H9 (cell line): Measurements from ENCODE around the gene RUBCN. TPM values are rescaled to one million over a fixed set of nuclear protein-coding genes. Genes with fewer than 3 reads are reported as not detected.

Experiments
- DNase-seq: peaks from one replicate; pipeline ENCODE4 v3.0.0-alpha.2; 2017
- H2AFZ ChIP-seq: one replicate; pipeline ENCODE4 v1.6.1; 2013; ENCODE audit warnings: mild to moderate bottlenecking, low read length, control low read depth, moderate library complexity
- H2AK5ac ChIP-seq: 2 replicates; pipeline ENCODE4 v1.6.1; 2013; ENCODE audit warnings: low read length, control low read depth, mixed read lengths; ENCODE audit not compliant: insufficient read length
- H2BK120ac ChIP-seq: one replicate; pipeline ENCODE4 v1.6.1; 2013; ENCODE audit warnings: low read depth, mild to moderate bottlenecking, low read length, control low read depth, inconsistent platforms; ENCODE audit not compliant: poor library complexity, severe bottlenecking
- H2BK12ac ChIP-seq: 2 replicates; pipeline ENCODE4 v1.6.1; 2013; ENCODE audit warnings: low read length, control low read depth, mixed read lengths, low read depth; ENCODE audit not compliant: insufficient read length
- H2BK15ac ChIP-seq: 2 replicates; pipeline ENCODE4 v1.6.1; 2013; ENCODE audit warnings: low read depth, low read length, control low read depth
- H2BK20ac ChIP-seq: one replicate; pipeline ENCODE4 v1.6.1; 2013; ENCODE audit warnings: low read depth, mild to moderate bottlenecking, low read length, control low read depth, inconsistent platforms; ENCODE audit not compliant: poor library complexity, severe bottlenecking
- H2BK5ac ChIP-seq: 2 replicates; pipeline ENCODE4 v1.6.1; 2013; ENCODE audit warnings: low read length, control low read depth, mixed read lengths; ENCODE audit not compliant: insufficient read length
- H3K14ac ChIP-seq: 2 replicates; pipeline ENCODE4 v1.6.1; 2013; ENCODE audit warnings: low read length, control low read depth; ENCODE audit not compliant: insufficient read depth
- H3K18ac ChIP-seq: 2 replicates; pipeline ENCODE4 v1.6.1; 2013; ENCODE audit warnings: low read depth, mild to moderate bottlenecking, mixed read lengths, low read length, control low read depth; ENCODE audit not compliant: insufficient read length
- H3K23ac ChIP-seq: 2 replicates; pipeline ENCODE4 v1.6.1; 2013; ENCODE audit warnings: low read length, control low read depth, mixed read lengths, low read depth; ENCODE audit not compliant: insufficient read length
- H3K23me2 ChIP-seq: 2 replicates; pipeline ENCODE4 v1.6.1; 2013; ENCODE audit warnings: low read depth, mild to moderate bottlenecking, mixed read lengths, low read length, control low read depth; ENCODE audit not compliant: insufficient read length, poor library complexity, severe bottlenecking
- H3K27ac ChIP-seq: 2 replicates; pipeline ENCODE4 v1.5.1; 2013; ENCODE audit warnings: low read length, control low read depth, mixed read lengths, low read depth; ENCODE audit not compliant: insufficient read length
- H3K27me3 ChIP-seq: 2 replicates; pipeline ENCODE4 v1.6.1; 2013; ENCODE audit warnings: low read length, control low read depth, inconsistent platforms; ENCODE audit not compliant: insufficient read depth
- H3K4ac ChIP-seq: 2 replicates; pipeline ENCODE4 v1.6.1; 2013; ENCODE audit warnings: low read depth, mild to moderate bottlenecking, control low read depth, inconsistent platforms, low read length, moderate library complexity
- H3K4me1 ChIP-seq: 2 replicates; pipeline ENCODE4 v1.6.1; 2013; ENCODE audit warnings: low read length, control low read depth, inconsistent platforms; ENCODE audit not compliant: insufficient read depth
- H3K4me2 ChIP-seq: 2 replicates; pipeline ENCODE4 v1.6.1; 2013; ENCODE audit warnings: low read length, control low read depth, mixed read lengths; ENCODE audit not compliant: insufficient read length, insufficient read depth
- H3K56ac ChIP-seq: 2 replicates; pipeline ENCODE4 v1.6.1; 2013; ENCODE audit warnings: low read depth, mild to moderate bottlenecking, mixed read lengths, low read length, control low read depth; ENCODE audit not compliant: insufficient read length
- H3K79me1 ChIP-seq: 2 replicates; pipeline ENCODE4 v1.6.1; 2013; ENCODE audit warnings: low read depth, mild to moderate bottlenecking, moderate library complexity, low read length, control low read depth, inconsistent platforms; ENCODE audit not compliant: insufficient read depth, poor library complexity, severe bottlenecking
- H3K79me2 ChIP-seq: 2 replicates; pipeline ENCODE4 v1.6.1; 2013; ENCODE audit warnings: low read length, control low read depth, inconsistent platforms; ENCODE audit not compliant: insufficient read depth
- H3K9ac ChIP-seq: 2 replicates; pipeline ENCODE4 v1.6.1; 2013; ENCODE audit warnings: low read length, control low read depth, mixed read lengths; ENCODE audit not compliant: insufficient read length; ENCODE audit errors: extremely low read depth
- H3K9me3 ChIP-seq: one replicate; pipeline ENCODE4 v1.6.1; 2013; ENCODE audit warnings: low read depth, low read length, inconsistent platforms; ENCODE audit not compliant: control insufficient read depth
- H3T11ph ChIP-seq: one replicate; pipeline ENCODE4 v1.6.1; 2013; ENCODE audit warnings: mild to moderate bottlenecking, low read length, control low read depth, inconsistent platforms
- H4K20me1 ChIP-seq: one replicate; pipeline ENCODE4 v1.6.1; 2013; ENCODE audit not compliant: control insufficient read depth, insufficient read length, insufficient read depth
- H4K5ac ChIP-seq: 2 replicates; pipeline ENCODE4 v1.6.1; 2013; ENCODE audit warnings: low read depth, mild to moderate bottlenecking, mixed read lengths, low read length, control low read depth; ENCODE audit not compliant: insufficient read length
- H4K8ac ChIP-seq: replicated peaks from 2 replicates; pipeline ENCODE4 v1.6.1; 2013; ENCODE audit warnings: low read length, control low read depth, mixed read lengths, low read depth; ENCODE audit not compliant: insufficient read length
- H4K91ac ChIP-seq: 2 replicates; pipeline ENCODE4 v1.6.1; 2013; ENCODE audit warnings: low read depth, mild to moderate bottlenecking, moderate library complexity, mixed read lengths, low read length, control low read depth; ENCODE audit not compliant: insufficient read length
- H3K27ac Mint-ChIP-seq, 3 experiments: 2 replicates in 2 of 3; 3 replicates in 1 of 3; pipeline ENCODE4 v1.8.0; 2020 to 2021; ENCODE audit warnings: mixed read lengths in 3 of 3, mild to moderate bottlenecking in 1 of 3, moderate library complexity in 1 of 3
- H3K27me3 Mint-ChIP-seq: 2 replicates; pipeline ENCODE4 v1.8.0; 2021; ENCODE audit warnings: low read depth, mild to moderate bottlenecking, moderate library complexity, mixed read lengths
- H3K36me3 Mint-ChIP-seq, 3 experiments: 2 replicates in 2 of 3; 3 replicates in 1 of 3; pipeline ENCODE4 v1.8.0; 2020 to 2021; ENCODE audit warnings: low read depth in 3 of 3, mixed read lengths in 3 of 3; ENCODE audit not compliant: insufficient read depth in 1 of 3
- H3K4me1 Mint-ChIP-seq, 2 experiments: 2 replicates each; pipeline ENCODE4 v1.8.0; 2020; ENCODE audit warnings: mixed read lengths in 2 of 2
- H3K4me3 Mint-ChIP-seq, 2 experiments: 2 replicates in 1 of 2; 3 replicates in 1 of 2; pipeline ENCODE4 v1.8.0; 2020 to 2021; ENCODE audit warnings: mild to moderate bottlenecking in 2 of 2, mixed read lengths in 2 of 2, moderate library complexity in 1 of 2
- H3K9me3 Mint-ChIP-seq, 2 experiments: 2 replicates in 1 of 2; 3 replicates in 1 of 2; pipeline ENCODE4 v1.8.0; 2020; ENCODE audit warnings: mild to moderate bottlenecking in 2 of 2, mixed read lengths in 2 of 2, moderate library complexity in 1 of 2
- CTCF ChIP-seq: fragments of 200-600 bp; sonication (generic); conservative IDR thresholded peaks from 3 replicates; pipeline ENCODE4 v1.8.0; 2021; ENCODE audit warnings: antibody characterized with exemption, mild to moderate bottlenecking
- WGBS: extraction: QIAGEN DNeasy Blood & Tissue Kit; methylation state at CpG from one replicate; pipeline ENCODE4 v1.1.7; 2013; ENCODE audit warnings: missing lambda C conversion rate, low lambda C conversion rate, mixed read lengths; ENCODE audit not compliant: insufficient read length; ENCODE audit errors: extremely low coverage; 5-methylcytosine and 5-hydroxymethylcytosine counted together
- total RNA-seq: library from RNA; stranded (reverse); gene quantifications from 2 replicates; pipeline ENCODE4 v1.2.1, GENCODE V29; 2021

The RUBCN gene
- total RNA-seq, 1 experiment from 2014 or later, result 17.7 TPM

- no peaks in the 10 kb centered on the region for H3K79me2 ChIP-seq
- H2AFZ ChIP-seq, result no peak overlapping the region
- peaks cover 6 to 7% of the 10 kb centered on the region in 2 experiments for H3K4me1 Mint-ChIP-seq
- no peak overlapping the region for H3K9ac ChIP-seq
- no peaks in the 10 kb centered on the region for H4K20me1 ChIP-seq
- H4K8ac ChIP-seq, result no peak overlapping the region
- DNase-seq, result no peak
- no CpG with 5 or more reads among the region's 4 CpGs for WGBS
- peaks cover 2% of the 10 kb centered on the region; the same call in 1 of the 2 replicates for H3K4me1 ChIP-seq
- no peak overlapping the region for H4K91ac ChIP-seq
- H2BK120ac ChIP-seq, result no peak overlapping the region
- no peak overlapping the region for H3K27ac ChIP-seq
- H3K14ac ChIP-seq, result no peak overlapping the region
- H2AK5ac ChIP-seq, result no peak overlapping the region
- H3K23me2 ChIP-seq, result no peaks in the 10 kb centered on the region
- H2BK5ac ChIP-seq, result no peak overlapping the region
- no peaks in the 10 kb centered on the region for H3K27me3 Mint-ChIP-seq
- no peak overlapping the region for H3K4me2 ChIP-seq
- H4K5ac ChIP-seq, result no peak overlapping the region
- H3K79me1 ChIP-seq, result no peaks in the 10 kb centered on the region
- H3T11ph ChIP-seq, result no peak overlapping the region
- no peak overlapping the region for H3K23ac ChIP-seq
- H3K27me3 ChIP-seq, result no peaks in the 10 kb centered on the region
- no peak overlapping the region for H2BK20ac ChIP-seq
- H3K4ac ChIP-seq, result no peak overlapping the region
- H3K18ac ChIP-seq, result no peak overlapping the region
- no peak overlapping the region for H3K56ac ChIP-seq
- H2BK12ac ChIP-seq, result no peak overlapping the region
- peak overlapping the region in 1 of 3 experiments; percentile 83; a peak in 1 of 7 replicates for H3K27ac Mint-ChIP-seq
- H2BK15ac ChIP-seq, result no peak overlapping the region
- peaks cover 0 to 3% of the 10 kb centered on the region in 2 experiments; a peak in 1 of 5 replicates for H3K9me3 Mint-ChIP-seq
- peaks cover 10 to 24% (median 14%) of the 10 kb centered on the region in 3 experiments; a peak in 6 of 7 replicates for H3K36me3 Mint-ChIP-seq
- no peak overlapping the region for H3K4me3 Mint-ChIP-seq
- no peak for TF ChIP-seq CTCF
- H3K9me3 ChIP-seq, result no peaks in the 10 kb centered on the region
These were observed 22.5 kb downstream of the RUBCN start for GRCh38 chr3:197714251-197714650.
